NCI-H2029 (cell line): ENCODE data around the gene AWAT1.
"Not testable (repeated sequence)": the region's sequence is repeated elsewhere in the genome, so short reads cannot be mapped to it uniquely, and the experiment has no call there.

Experiments
- DNase-seq: peaks from one replicate; lab custom pipeline; 2025; lab: John Stamatoyannopoulos, UW

The AWAT1 gene

GRCh38 chrX:70262952-70263567 is 28.6 kb downstream of the AWAT1 start:
- DNase-seq = peak; percentile 57

DNA sequence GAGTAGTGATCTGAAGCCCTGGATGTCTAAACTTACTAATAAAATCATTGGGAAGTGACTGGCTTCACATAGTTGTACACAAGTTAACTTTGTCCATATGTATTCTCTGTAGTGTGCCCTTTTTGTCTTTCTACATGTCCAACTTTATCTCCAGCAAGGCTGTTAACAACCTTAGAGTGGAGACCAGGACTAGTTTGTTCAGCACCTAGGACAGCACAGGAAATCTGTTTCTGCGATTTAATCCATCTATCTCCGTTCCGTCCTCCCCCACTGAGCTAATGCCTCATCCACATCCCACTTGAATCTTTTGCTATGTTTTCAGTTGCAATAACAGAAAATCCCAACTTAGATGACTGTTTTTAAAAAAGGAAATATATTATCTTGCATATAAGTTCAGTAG is 30.3 kb downstream of the AWAT1 start:
- DNase-seq = no peak

GRCh38 chrX:70268034-70268433 is 33.6 kb downstream of the AWAT1 start, which contains the start of gene ARR3:
ARR3 (plus strand) TSS chrX:70268334; CDS start chrX:70269386, 1,052 bp downstream.
- no peak for DNase-seq

- DNase-seq = not testable (repeated sequence)
These were observed 39.6 kb downstream of the AWAT1 start for GRCh38 chrX:70274029-70274428.

DNA sequence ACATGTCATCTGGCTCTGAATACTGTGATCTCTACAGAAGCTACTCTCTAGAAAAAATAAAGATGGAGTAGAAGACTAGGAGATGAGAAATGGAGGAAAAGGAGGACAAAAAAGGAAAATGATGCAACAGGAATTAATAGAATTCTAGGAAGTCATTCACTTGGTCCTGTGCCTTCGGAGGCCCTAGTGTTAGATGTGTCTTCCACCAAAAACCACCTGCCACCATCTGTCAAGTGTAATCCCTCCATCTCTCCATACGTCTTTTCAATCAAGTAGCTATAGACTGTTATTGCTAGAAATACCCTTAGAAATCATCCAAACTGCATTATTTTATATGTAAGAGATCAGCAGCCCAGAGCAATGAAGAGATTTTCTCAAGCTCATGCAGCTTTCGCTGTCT is 44.6 kb downstream of the AWAT1 start:
- no peak for DNase-seq

DNA sequence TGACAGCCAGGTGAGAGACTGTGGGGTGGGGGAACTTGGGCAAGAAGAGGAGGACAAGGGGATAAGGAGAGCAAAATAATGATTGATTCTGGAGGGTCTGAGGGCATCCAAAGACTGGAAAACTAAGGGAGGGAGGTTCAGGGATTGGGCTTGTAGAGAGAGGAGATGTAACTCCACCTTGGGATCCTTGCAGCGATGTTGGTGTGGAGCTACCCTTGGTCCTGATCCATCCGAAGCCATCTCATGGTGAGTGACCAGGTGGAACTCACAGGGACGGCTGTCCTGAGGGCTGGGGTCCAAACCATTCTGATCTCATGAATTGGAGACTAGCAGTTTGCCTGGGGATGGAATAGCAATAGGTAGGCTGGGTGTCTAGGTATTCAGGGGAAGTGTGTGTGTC is 46.1 kb downstream of the AWAT1 start:
- no peak for DNase-seq

DNA sequence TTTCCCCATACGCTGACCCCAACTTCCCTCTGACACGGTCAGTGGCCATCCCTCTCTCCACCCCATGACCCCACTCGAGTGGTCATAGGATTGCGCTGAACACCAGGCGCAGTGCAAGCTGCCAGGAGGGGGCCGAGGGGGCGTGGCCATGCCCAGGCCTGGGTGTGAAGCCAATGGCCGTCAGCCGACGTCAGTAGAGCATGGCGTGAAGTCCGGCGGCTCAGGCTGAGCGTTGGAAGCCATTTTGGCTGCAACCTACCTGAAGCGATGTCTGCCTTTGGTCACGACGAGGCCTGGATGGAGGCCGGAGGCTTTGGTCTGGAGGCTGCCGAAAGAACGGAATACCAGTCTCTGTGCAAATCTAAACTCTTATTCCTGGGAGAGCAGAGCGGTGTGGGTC is 47.5 kb downstream of the AWAT1 start, which contains the start of gene RAB41:
Gene RAB41 (plus strand): TSS at position 222 of the 400 bp plus-strand sequence. CDS start 46 bp downstream, at position 268.
- DNase-seq = no peak

- no peak for DNase-seq
These were observed 54.8 kb downstream of the AWAT1 start for GRCh38 chrX:70289168-70289792.
